Natural killer cell (primary cell): ENCODE measurements around the gene KANSL2. TPM values are rescaled to one million over a fixed set of nuclear protein-coding genes. Genes with fewer than 3 reads are reported as not detected.
"Not testable (repeated sequence)": the region's sequence is repeated elsewhere in the genome, so short reads cannot be mapped to it uniquely, and the experiment has no call there.

Experiments used
- ATAC-seq, 3 donors: fragments of 150-1000 bp in 2 of 3; fragments of 200-7000 bp in 1 of 3; cut with Tn5 transposase; 1 replicate in 1 of 3; 2 replicates in 2 of 3; pipeline ENCODE4 v1.10.0; 2021; ENCODE audit warnings: mild to moderate bottlenecking in 2 of 3, moderate library complexity in 2 of 3
- DNase-seq, 2 donors: peaks; one replicate each; pipeline versions ENCODE4 v3.0.0 to v3.0.0-alpha.2; 2013 to 2021; ENCODE audit warnings: mixed read lengths in 1 of 2
- H3K27ac ChIP-seq: one replicate; pipeline ENCODE4 v1.5.1; 2013; ENCODE audit warnings: mild to moderate bottlenecking, low read length
- H3K27me3 ChIP-seq: one replicate; pipeline ENCODE4 v1.6.1; 2013; ENCODE audit warnings: low read length; ENCODE audit not compliant: control insufficient read depth, insufficient read depth
- H3K36me3 ChIP-seq: one replicate; pipeline ENCODE4 v1.6.1; 2013; ENCODE audit warnings: low read length; ENCODE audit not compliant: control insufficient read depth, insufficient read depth
- H3K4me1 ChIP-seq: one replicate; pipeline ENCODE4 v1.6.1; 2013; ENCODE audit warnings: low read length; ENCODE audit not compliant: control insufficient read depth, insufficient read depth
- H3K4me3 ChIP-seq: one replicate; pipeline ENCODE4 v1.5.1; 2013; ENCODE audit warnings: low read length
- H3K9me3 ChIP-seq: one replicate; pipeline ENCODE4 v1.6.1; 2013; ENCODE audit warnings: low read length; ENCODE audit not compliant: control insufficient read depth, insufficient read depth
- H3K27ac Mint-ChIP-seq, 2 donors: one replicate each; pipeline ENCODE4 v1.8.0; 2022; ENCODE audit warnings: mild to moderate bottlenecking in 2 of 2, mixed read lengths in 2 of 2, moderate library complexity in 1 of 2
- H3K27me3 Mint-ChIP-seq, 2 donors: one replicate each; pipeline ENCODE4 v1.8.0; 2022; ENCODE audit warnings: low read depth in 2 of 2, mixed read lengths in 2 of 2
- H3K36me3 Mint-ChIP-seq: one replicate; pipeline ENCODE4 v1.8.0; 2022; ENCODE audit warnings: mixed read lengths
- H3K4me1 Mint-ChIP-seq, 2 donors: one replicate each; pipeline ENCODE4 v1.8.0; 2022; ENCODE audit warnings: mixed read lengths in 2 of 2
- H3K4me3 Mint-ChIP-seq: one replicate; pipeline ENCODE4 v1.8.0; 2022; ENCODE audit warnings: mild to moderate bottlenecking, moderate library complexity, mixed read lengths
- H3K9me3 Mint-ChIP-seq, 2 donors: one replicate each; pipeline ENCODE4 v1.8.0; 2022; ENCODE audit warnings: mixed read lengths in 2 of 2
- CTCF ChIP-seq: fragments of 200-600 bp; IDR thresholded peaks from one replicate; pipeline ENCODE4 v1.8.0; 2022; ENCODE audit warnings: antibody characterized with exemption
- WGBS: methylation state at CpG from one replicate; pipeline ENCODE4 v1.1.7; 2013; ENCODE audit warnings: missing lambda C conversion rate; ENCODE audit not compliant: insufficient coverage; 5-methylcytosine and 5-hydroxymethylcytosine counted together
- intact Hi-C: fragments of 100-400 bp; cut with micrococcal nuclease; formaldehyde crosslinking; loops from one replicate; pipeline ENCODE4 v1.14.2; 2022
- total RNA-seq, 4 donors: library from RNA; stranded (reverse); fragments of 120-200 nt in 1 of 4; gene quantifications; one replicate each; pipeline versions ENCODE4 v1.2.3 to v1.2.4, GENCODE V29; 2013 to 2022

Gene KANSL2
- total RNA-seq, 3 donors from 2014 or later (not counting 1 experiment from before 2014, with no cell fraction given) = 103 to 132 (median 125) TPM

GRCh38 chr12:48682927-48683326 is 889 bp upstream of the KANSL2 start:
- no CpG with 5 or more reads among the region's 2 CpGs for WGBS
- Histone ChIP-seq H3K27me3 (no peaks in the 10 kb centered on the region), H3K4me3 (peak overlapping the region; percentile 89), H3K4me1 (peaks cover 26% of the 10 kb centered on the region), H3K27ac (no peak overlapping the region), H3K9me3 (no peaks in the 10 kb centered on the region), H3K36me3 (peaks cover 17% of the 10 kb centered on the region)
- DNase-seq (no peak), ATAC-seq (no peak)
- peaks cover 30 to 40% of the 10 kb centered on the region in 2 donors for H3K4me1 Mint-ChIP-seq
- no peaks in the 10 kb centered on the region for H3K9me3 Mint-ChIP-seq
- peak overlapping the region in 1 of 2 donors; percentile 98 for H3K27ac Mint-ChIP-seq
- peaks cover 7% of the 10 kb centered on the region for H3K36me3 Mint-ChIP-seq
- no peak for TF ChIP-seq CTCF
- H3K27me3 Mint-ChIP-seq = no peaks in the 10 kb centered on the region
- intact Hi-C loops = loop anchor here (1.0 kb wide), 1 partner anchor 33 kb away; the partner anchor contains the start of gene CCNT1
- no peak overlapping the region for H3K4me3 Mint-ChIP-seq

DNA sequence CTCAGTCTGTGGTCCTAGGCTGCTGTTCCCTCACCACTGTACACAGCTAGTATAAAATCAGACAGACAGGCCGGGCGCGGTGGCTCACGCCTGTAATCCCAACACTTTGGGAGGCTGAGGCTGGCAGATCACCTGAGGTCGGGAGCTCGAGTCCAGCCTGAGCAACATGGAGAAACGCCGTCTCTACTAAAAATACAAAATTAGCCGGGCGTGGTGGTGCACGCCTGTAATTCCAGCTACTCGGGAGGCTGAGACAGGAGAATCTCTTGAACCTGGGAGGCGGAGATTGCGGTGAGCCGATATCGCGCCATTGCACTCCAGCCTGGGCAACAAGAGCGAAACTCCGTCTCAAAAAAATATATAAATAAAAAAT is 481 bp upstream of the KANSL2 start:
- H3K4me1 Mint-ChIP-seq = peaks cover 33 to 44% of the 10 kb centered on the region in 2 donors
- ATAC-seq, H3K27me3 Mint-ChIP-seq, DNase-seq, H3K27me3 ChIP-seq, H3K9me3 ChIP-seq, H3K36me3 Mint-ChIP-seq, H3K27ac ChIP-seq, H3K9me3 Mint-ChIP-seq: not testable (repeated sequence)
- peak overlapping the region; percentile 89 for H3K4me3 ChIP-seq
- peaks cover 20% of the 10 kb centered on the region for H3K36me3 ChIP-seq
- intact Hi-C loops = loop anchor here (1.0 kb wide), 1 partner anchor 34 kb away; the partner anchor contains the start of gene CCNT1
- H3K27ac Mint-ChIP-seq = peak overlapping the region; percentile 92 to 98
- peak overlapping the region; percentile 94 for H3K4me3 Mint-ChIP-seq
- peaks cover 26% of the 10 kb centered on the region for H3K4me1 ChIP-seq
- 6% methylated on average over 14 of the region's 19 CpGs for WGBS

DNA sequence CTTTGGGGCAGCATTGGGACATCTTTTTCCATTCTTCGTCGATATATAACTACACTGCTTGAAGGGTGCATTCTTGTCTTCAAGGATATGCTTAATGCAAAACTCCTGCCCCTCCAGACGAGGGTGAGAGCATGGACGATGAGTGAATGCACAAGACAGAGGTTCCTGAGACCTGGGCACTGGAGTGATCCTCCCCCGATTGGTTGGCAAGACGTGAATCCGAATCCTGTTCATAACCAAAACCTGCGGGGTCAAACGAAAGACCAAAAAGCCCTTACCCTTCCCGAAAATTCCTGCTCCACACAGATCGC is 684 bp downstream of the KANSL2 start:
- no peak for DNase-seq

DNA sequence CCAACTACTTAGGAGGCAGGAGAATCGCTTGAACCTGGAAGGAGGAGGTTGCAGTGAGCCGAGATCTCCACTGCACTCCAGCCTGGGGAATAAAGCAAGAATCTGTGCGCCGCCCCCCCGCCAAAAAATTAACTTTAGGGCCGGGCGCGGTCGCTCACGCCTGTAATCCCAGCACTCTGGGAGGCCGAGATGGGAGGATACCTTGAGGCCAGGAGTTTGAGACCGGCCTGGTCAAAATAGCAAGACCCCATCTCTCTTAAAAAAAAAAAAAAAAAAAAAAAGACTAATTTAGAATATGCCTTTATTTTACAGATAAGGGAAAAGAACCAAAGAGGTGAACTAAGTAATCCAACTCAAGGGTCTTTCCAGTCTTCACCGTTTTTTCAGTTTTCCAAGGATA is 1.2 kb downstream of the KANSL2 start:
- Mint-ChIP-seq H3K27me3 (no peaks in the 10 kb centered on the region), H3K36me3 (peaks cover 7% of the 10 kb centered on the region), H3K9me3 (no peaks in the 10 kb centered on the region), H3K4me1 (peaks cover 39 to 50% of the 10 kb centered on the region in 2 donors), H3K4me3 (peak overlapping the region; percentile 94), H3K27ac (peak overlapping the region; percentile 92 to 98)
- 92% methylated on average over 11 of the region's 13 CpGs for WGBS
- TF ChIP-seq CTCF = no peak
- Histone ChIP-seq H3K9me3 (no peaks in the 10 kb centered on the region), H3K27ac (no peak overlapping the region), H3K27me3 (no peaks in the 10 kb centered on the region), H3K4me1 (peaks cover 26% of the 10 kb centered on the region), H3K36me3 (peaks cover 34% of the 10 kb centered on the region), H3K4me3 (no peak overlapping the region)
- intact Hi-C loops = no loop called here
- DNase-seq (no peak), ATAC-seq (no peak)

More for the DNA sequence above, 684 bp downstream of the KANSL2 start:
- H3K27ac ChIP-seq = peak overlapping the region; percentile 93
- intact Hi-C loops = no loop called here
- no peak for ATAC-seq
- peaks cover 39 to 50% of the 10 kb centered on the region in 2 donors for H3K4me1 Mint-ChIP-seq
- WGBS = 2% methylated on average over 11 of the region's 11 CpGs
- peak overlapping the region; percentile 89 for H3K4me3 ChIP-seq
- H3K27me3 Mint-ChIP-seq = no peaks in the 10 kb centered on the region
- no peaks in the 10 kb centered on the region for H3K9me3 Mint-ChIP-seq
- H3K4me1 ChIP-seq = peaks cover 26% of the 10 kb centered on the region
- H3K4me3 Mint-ChIP-seq = peak overlapping the region; percentile 94
- H3K27me3 ChIP-seq = no peaks in the 10 kb centered on the region
- peaks cover 29% of the 10 kb centered on the region for H3K36me3 ChIP-seq
- H3K36me3 Mint-ChIP-seq = peaks cover 7% of the 10 kb centered on the region
- H3K27ac Mint-ChIP-seq = peak overlapping the region; percentile 92 to 98
- no peaks in the 10 kb centered on the region for H3K9me3 ChIP-seq
- no peak for TF ChIP-seq CTCF
